Naive thymus-derived CD4-positive, alpha-beta T cell (primary cell): Measurements from ENCODE around the gene S100A7. TPM values are rescaled to one million over a fixed set of nuclear protein-coding genes. Genes with fewer than 3 reads are reported as not detected.
"Not testable (repeated sequence)": the region's sequence is repeated elsewhere in the genome, so short reads cannot be mapped to it uniquely, and the experiment has no call there.

Source experiments
- ATAC-seq: fragments of 150-1000 bp; cut with Tn5 transposase; 2 replicates; pipeline ENCODE4 v1.10.0; 2021; ENCODE audit warnings: mild to moderate bottlenecking, moderate library complexity
- CTCF ChIA-PET: fragments of 350-600 bp; sonication (Branson Sonifier 250); formaldehyde crosslinking; loops from one replicate; lab custom pipeline; 2021; ENCODE audit warnings: antibody characterized with exemption; lab: Charles Lee
- POLR2A ChIA-PET: fragments of 350-600 bp; sonication (Branson Sonifier 250); formaldehyde crosslinking; loops from one replicate; lab custom pipeline; 2021; ENCODE audit warnings: antibody characterized with exemption, inconsistent platforms; lab: Charles Lee
- DNase-seq, 9 donors: peaks; one replicate each; pipeline versions ENCODE4 v3.0.0 to v3.0.0-alpha.2; 2020 to 2022; ENCODE audit warnings: mixed read lengths in 1 of 9
- H3K27ac ChIP-seq: one replicate; pipeline ENCODE4 v1.7.0; 2013; ENCODE audit warnings: mild to moderate bottlenecking, low read depth, low read length, moderate library complexity
- H3K27me3 ChIP-seq, 2 donors: one replicate each; pipeline ENCODE4 v1.7.0; 2013; ENCODE audit warnings: low read length in 2 of 2, mild to moderate bottlenecking in 2 of 2, moderate library complexity in 2 of 2; ENCODE audit not compliant: control insufficient read depth in 2 of 2, insufficient read depth in 2 of 2
- H3K36me3 ChIP-seq, 3 experiments: 1 replicate in 2 of 3; 2 replicates in 1 of 3; pipeline ENCODE4 v1.7.0; 2013; ENCODE audit warnings: low read length in 3 of 3, mild to moderate bottlenecking in 3 of 3, moderate library complexity in 1 of 3; ENCODE audit not compliant: insufficient read depth in 3 of 3, control insufficient read depth in 2 of 3
- H3K4me1 ChIP-seq, 2 donors: one replicate each; pipeline ENCODE4 v1.7.0; 2013; ENCODE audit warnings: low read length in 2 of 2, mild to moderate bottlenecking in 2 of 2, moderate library complexity in 1 of 2; ENCODE audit not compliant: control insufficient read depth in 2 of 2, insufficient read depth in 2 of 2
- H3K4me3 ChIP-seq: 2 replicates; pipeline ENCODE4 v1.7.0; 2013; ENCODE audit warnings: mild to moderate bottlenecking, low read length
- H3K9me3 ChIP-seq, 3 experiments: 1 replicate in 2 of 3; 2 replicates in 1 of 3; pipeline ENCODE4 v1.7.0; 2013; ENCODE audit warnings: low read length in 3 of 3; ENCODE audit not compliant: control insufficient read depth in 2 of 3
- H3K27ac Mint-ChIP-seq, 9 donors: one replicate each; pipeline ENCODE4 v1.8.0; 2020 to 2022; ENCODE audit warnings: mixed read lengths in 9 of 9, mild to moderate bottlenecking in 8 of 9, moderate library complexity in 5 of 9, inconsistent platforms in 2 of 9
- H3K27me3 Mint-ChIP-seq, 5 donors: one replicate each; pipeline ENCODE4 v1.8.0; 2021 to 2022; ENCODE audit warnings: mixed read lengths in 5 of 5, mild to moderate bottlenecking in 1 of 5
- H3K36me3 Mint-ChIP-seq, 5 donors: one replicate each; pipeline ENCODE4 v1.8.0; 2020 to 2022; ENCODE audit warnings: mixed read lengths in 5 of 5, mild to moderate bottlenecking in 3 of 5, inconsistent platforms in 1 of 5
- H3K4me1 Mint-ChIP-seq, 7 donors: one replicate each; pipeline ENCODE4 v1.8.0; 2020 to 2022; ENCODE audit warnings: mixed read lengths in 7 of 7, mild to moderate bottlenecking in 3 of 7, inconsistent platforms in 1 of 7
- H3K4me3 Mint-ChIP-seq, 10 donors: one replicate each; pipeline ENCODE4 v1.8.0; 2020 to 2022; ENCODE audit warnings: mild to moderate bottlenecking in 10 of 10, mixed read lengths in 10 of 10, moderate library complexity in 6 of 10, inconsistent platforms in 2 of 10
- H3K9me3 Mint-ChIP-seq, 11 donors: one replicate each; pipeline ENCODE4 v1.8.0; 2020 to 2022; ENCODE audit warnings: mixed read lengths in 11 of 11, mild to moderate bottlenecking in 4 of 11, inconsistent platforms in 1 of 11, moderate library complexity in 1 of 11
- intact Hi-C, 2 donors: fragments of 100-400 bp; cut with micrococcal nuclease; formaldehyde crosslinking; loops; one replicate each; pipeline ENCODE4 v1.15.1; 2023
- polyA plus RNA-seq, 2 donors: library from polyadenylated mRNA; unstranded; fragments of 300-500 nt; fragmentation: Illumina TruSeq; gene quantifications; one replicate each; pipeline ENCODE4 v1.2.3, GENCODE V29; 2021
- total RNA-seq, 6 experiments: library from RNA in 5 of 6; stranded (reverse) in 5 of 6; gene quantifications; 1 replicate in 5 of 6; 2 replicates in 1 of 6; pipeline ENCODE4 v1.2.3 and lab custom pipeline; 2021 to 2026

Gene S100A7
- total and polyA plus RNA-seq, 7 experiments from 2014 or later, result not detected

GRCh38 chr1:153420306-153420705 lies 40.1 kb downstream of the S100A7 start:
- CTCF ChIA-PET, result no interaction called here

GRCh38 chr1:153419436-153419793 lies 41.0 kb downstream of the S100A7 start:
- H3K27ac ChIP-seq, H3K27me3 ChIP-seq, H3K4me3 ChIP-seq, H3K4me3 Mint-ChIP-seq, POLR2A ChIA-PET, CTCF ChIA-PET, H3K36me3 ChIP-seq, H3K4me1 Mint-ChIP-seq, H3K9me3 ChIP-seq, H3K9me3 Mint-ChIP-seq, H3K4me1 ChIP-seq, H3K27ac Mint-ChIP-seq, intact Hi-C loops, ATAC-seq, H3K36me3 Mint-ChIP-seq, DNase-seq: not testable (repeated sequence)
- H3K27me3 Mint-ChIP-seq, result peaks cover 0 to 54% (median 45%) of the 10 kb centered on the region in 5 donors

More at GRCh38 chr1:153420306-153420705, 40.1 kb downstream of the S100A7 start:
- H3K27me3 ChIP-seq, result no peaks in the 10 kb centered on the region
- H3K4me3 Mint-ChIP-seq, result no peak overlapping the region
- peaks cover 0 to 58% (median 49%) of the 10 kb centered on the region in 5 donors for H3K27me3 Mint-ChIP-seq
- no peaks in the 10 kb centered on the region for H3K4me1 ChIP-seq
- POLR2A ChIA-PET, result no interaction called here
- intact Hi-C loops, result no loop called here
- peaks cover 0 to 5% (median 0%) of the 10 kb centered on the region in 5 donors for H3K36me3 Mint-ChIP-seq
- no peak overlapping the region for H3K27ac ChIP-seq
- H3K4me1 Mint-ChIP-seq, result peaks cover 0 to 1% (median 0%) of the 10 kb centered on the region in 7 donors
- DNase-seq (no peak), ATAC-seq (no peak)
- H3K4me3 ChIP-seq, result no peak overlapping the region
- peaks cover 0 to 6% (median 0%) of the 10 kb centered on the region in 11 donors for H3K9me3 Mint-ChIP-seq
- H3K27ac Mint-ChIP-seq, result no peak overlapping the region
- H3K36me3 ChIP-seq, result no peaks in the 10 kb centered on the region
- no peaks in the 10 kb centered on the region for H3K9me3 ChIP-seq

- H3K36me3 Mint-ChIP-seq, POLR2A ChIA-PET, H3K4me3 ChIP-seq, H3K27ac ChIP-seq, ATAC-seq, intact Hi-C loops, H3K4me1 ChIP-seq, DNase-seq, H3K27me3 ChIP-seq, H3K9me3 ChIP-seq, H3K27ac Mint-ChIP-seq, CTCF ChIA-PET, H3K4me3 Mint-ChIP-seq, H3K4me1 Mint-ChIP-seq, H3K36me3 ChIP-seq: not testable (repeated sequence)
- Mint-ChIP-seq H3K9me3 (peaks cover 0 to 13% (median 4%) of the 10 kb centered on the region in 11 donors), H3K27me3 (peaks cover 0 to 49% (median 40%) of the 10 kb centered on the region in 5 donors)
These were observed 41.6 kb downstream of the S100A7 start for GRCh38 chr1:153418758-153419435.

GRCh38 chr1:153417136-153417888 lies 43.1 kb downstream of the S100A7 start:
- Mint-ChIP-seq H3K4me3 (no peak overlapping the region), H3K27ac (no peak overlapping the region), H3K9me3 (peaks cover 0 to 13% (median 4%) of the 10 kb centered on the region in 11 donors), H3K27me3 (peaks cover 0 to 42% (median 39%) of the 10 kb centered on the region in 5 donors), H3K36me3 (peaks cover 0 to 7% (median 0%) of the 10 kb centered on the region in 5 donors), H3K4me1 (peaks cover 0 to 1% (median 0%) of the 10 kb centered on the region in 7 donors)
- H3K9me3 ChIP-seq, result no peaks in the 10 kb centered on the region
- intact Hi-C loops, result no loop called here
- no peaks in the 10 kb centered on the region for H3K4me1 ChIP-seq
- H3K27ac ChIP-seq, result no peak overlapping the region
- H3K27me3 ChIP-seq, result no peaks in the 10 kb centered on the region
- ChIA-PET CTCF (no interaction called here), POLR2A (no interaction called here)
- H3K4me3 ChIP-seq, result no peak overlapping the region
- no peaks in the 10 kb centered on the region for H3K36me3 ChIP-seq
- DNase-seq (no peak), ATAC-seq (no peak)

GRCh38 chr1:153415850-153416570 lies 44.4 kb downstream of the S100A7 start, which contains the start of gene S100A7A:
Gene S100A7A, plus strand, starts transcription at chr1:153416520. Its CDS starts 1,563 bp downstream, at chr1:153418083.
- Mint-ChIP-seq H3K4me1 (peaks cover 0 to 1% (median 0%) of the 10 kb centered on the region in 7 donors), H3K27ac (no peak within 1 kb of the TSS), H3K9me3 (peaks cover 0 to 20% (median 5%) of the 10 kb centered on the region in 11 donors), H3K36me3 (peaks cover 0 to 7% (median 0%) of the 10 kb centered on the region in 5 donors), H3K27me3 (peaks cover 0 to 46% (median 38%) of the 10 kb centered on the region in 5 donors), H3K4me3 (no peak within 1 kb of the TSS)
- ATAC-seq (no peak), DNase-seq (no peak)
- Histone ChIP-seq H3K4me3 (no peak within 1 kb of the TSS), H3K4me1 (no peaks in the 10 kb centered on the region), H3K36me3 (no peaks in the 10 kb centered on the region), H3K9me3 (no peaks in the 10 kb centered on the region), H3K27me3 (no peaks in the 10 kb centered on the region), H3K27ac (no peak within 1 kb of the TSS)
- ChIA-PET POLR2A (no interaction called here), CTCF (no interaction called here)
- intact Hi-C loops, result no loop called here

- H3K27ac ChIP-seq, CTCF ChIA-PET, POLR2A ChIA-PET, H3K36me3 ChIP-seq, H3K27ac Mint-ChIP-seq, intact Hi-C loops, DNase-seq, H3K36me3 Mint-ChIP-seq, H3K4me3 Mint-ChIP-seq, H3K27me3 ChIP-seq, ATAC-seq, H3K4me1 Mint-ChIP-seq, H3K4me3 ChIP-seq, H3K9me3 ChIP-seq, H3K4me1 ChIP-seq: not testable (repeated sequence)
- H3K9me3 Mint-ChIP-seq, result peaks cover 0 to 27% (median 8%) of the 10 kb centered on the region in 11 donors
- H3K27me3 Mint-ChIP-seq, result peaks cover 8 to 49% (median 37%) of the 10 kb centered on the region in 5 donors
These were observed 46.5 kb downstream of the S100A7 start for GRCh38 chr1:153413961-153414360.
